Ecto neural progenitor cell (in vitro differentiated cells): Measurements from ENCODE around the gene PPFIA2.

Experiments used
- DNase-seq: peaks from one replicate; pipeline ENCODE4 v3.0.0-alpha.2; 2018; ENCODE audit warnings: low spot score

The PPFIA2 gene

DNA sequence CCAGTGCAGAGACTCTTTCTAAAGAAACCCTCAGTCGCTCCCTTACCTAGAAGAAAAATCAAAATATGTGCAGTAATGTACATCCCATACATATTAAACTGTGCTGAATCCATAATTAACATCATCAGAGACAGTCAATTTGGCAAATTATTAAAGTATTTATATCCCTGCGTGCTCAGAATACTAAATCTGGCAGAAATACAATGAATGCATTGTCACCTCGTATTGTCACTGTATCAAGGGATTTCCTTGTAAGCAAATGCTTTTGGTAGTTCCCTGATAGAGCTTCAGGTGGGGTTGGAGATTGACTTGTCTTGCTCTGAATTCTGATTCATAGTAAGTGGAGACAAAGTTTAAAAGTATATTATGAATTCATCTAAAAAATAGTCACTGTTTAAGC is 319.1 kb downstream of the PPFIA2 start:
- no peak for DNase-seq

DNA sequence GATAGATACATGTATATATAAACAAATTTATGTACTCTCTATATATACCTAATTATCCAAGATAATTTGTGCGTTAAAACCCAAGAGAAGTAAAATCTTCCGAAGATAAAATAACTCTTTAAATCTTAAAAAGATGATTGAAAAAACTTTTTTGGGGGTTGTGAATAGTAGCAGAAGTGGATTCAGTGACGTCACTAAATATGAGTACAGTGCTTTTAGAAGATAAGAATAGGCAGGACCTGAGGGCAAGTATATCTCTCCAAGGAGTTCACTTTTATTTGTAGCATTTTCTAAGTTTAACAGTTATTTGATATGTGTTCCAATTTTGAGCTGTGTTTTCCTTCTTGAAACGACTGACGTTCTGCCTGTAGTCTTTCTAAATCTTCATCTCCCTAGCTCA is 319.8 kb downstream of the PPFIA2 start:
- DNase-seq: no peak

DNA sequence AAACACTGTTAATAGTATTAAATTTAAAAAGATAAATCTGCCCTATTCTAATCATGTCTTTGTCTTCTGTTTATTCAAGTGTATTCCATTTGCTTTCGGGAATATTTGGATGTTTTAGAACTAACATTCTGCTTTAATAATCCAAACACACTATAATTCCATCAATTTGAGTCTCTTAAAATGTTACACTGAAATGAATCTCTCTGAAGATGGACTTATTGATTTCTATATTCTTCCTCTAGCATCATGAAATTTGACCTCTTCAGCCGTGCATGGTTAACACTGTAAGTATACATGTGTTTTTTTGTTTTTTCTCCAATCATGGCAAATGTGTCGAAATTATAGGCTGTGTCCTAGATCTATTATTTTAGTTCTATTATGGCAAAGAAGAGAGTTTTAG is 342.1 kb downstream of the PPFIA2 start:
- DNase-seq: no peak

DNA sequence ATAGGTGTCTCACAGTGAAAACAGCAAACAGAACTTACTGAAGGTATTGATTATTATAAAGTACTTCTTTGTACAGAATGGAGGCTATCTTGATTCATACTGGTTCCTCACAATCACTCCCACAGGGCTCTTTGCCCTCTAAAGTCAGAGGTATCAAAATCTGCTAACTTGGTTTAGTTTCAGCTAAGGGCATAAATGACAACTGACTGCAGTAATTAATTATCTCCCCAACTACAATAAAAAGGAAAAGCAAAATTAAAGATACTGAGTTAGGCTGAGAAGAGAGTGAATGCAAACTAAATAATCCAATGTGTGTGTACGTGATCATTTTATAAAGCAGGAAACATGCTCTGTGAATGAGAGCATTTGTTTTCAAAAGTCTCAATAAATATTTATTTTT is 342.6 kb downstream of the PPFIA2 start:
- no peak for DNase-seq

DNA sequence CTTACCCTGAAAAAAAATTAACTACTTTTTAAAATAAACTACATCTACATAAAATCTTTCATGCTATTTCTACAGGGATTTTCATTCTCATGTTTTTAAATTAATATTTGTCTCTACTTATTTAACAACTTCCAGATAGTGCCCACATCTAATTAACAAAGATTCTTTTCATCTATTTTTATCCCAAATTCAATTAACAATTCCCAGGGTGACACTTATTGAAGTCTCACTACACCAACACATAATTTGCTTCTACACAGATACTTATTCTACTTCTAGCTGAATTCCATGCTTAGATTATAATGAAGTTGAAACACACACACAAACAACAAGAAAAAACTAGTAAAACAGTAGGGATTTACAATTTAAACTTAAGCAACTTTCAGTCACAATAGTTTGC is 344.7 kb downstream of the PPFIA2 start:
- DNase-seq: no peak

DNA sequence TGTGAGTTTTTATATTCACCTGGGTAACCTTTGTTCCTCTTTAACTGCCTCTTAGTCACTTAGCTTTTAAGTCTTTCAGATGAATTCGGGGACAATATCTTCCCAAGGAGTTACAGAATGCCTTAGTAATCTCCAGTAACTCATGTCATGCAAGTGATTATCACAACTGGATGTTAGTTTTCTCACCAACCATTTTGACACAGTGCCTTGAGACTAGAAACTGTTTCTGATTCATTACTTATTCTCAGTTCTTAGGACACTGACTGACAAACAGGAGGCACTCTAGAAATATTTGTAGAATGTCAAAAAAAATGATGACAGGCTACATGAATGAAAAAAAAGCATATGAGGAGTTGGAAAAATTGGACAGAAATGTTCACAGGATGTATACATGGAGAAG is 346.2 kb downstream of the PPFIA2 start:
- DNase-seq: no peak

DNA sequence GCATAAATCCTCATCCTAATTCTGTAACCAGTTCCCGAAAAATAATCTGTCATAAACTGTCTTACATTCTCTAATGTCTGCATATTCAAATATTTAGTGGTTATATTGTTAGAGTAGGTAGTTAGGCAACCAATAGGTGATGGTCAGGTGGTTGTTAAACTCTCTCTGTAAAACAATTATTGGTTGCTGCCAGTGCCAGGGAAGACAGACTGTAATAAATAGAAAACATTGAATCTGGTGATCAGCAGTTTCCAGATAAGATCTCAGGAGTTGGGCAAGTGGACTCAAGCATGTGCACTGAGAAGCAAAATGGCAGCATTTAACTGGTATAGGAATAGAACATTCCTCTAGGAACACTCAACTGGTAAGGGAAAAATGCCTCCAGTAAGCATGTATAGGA is 355.8 kb downstream of the PPFIA2 start:
- DNase-seq: no peak

DNA sequence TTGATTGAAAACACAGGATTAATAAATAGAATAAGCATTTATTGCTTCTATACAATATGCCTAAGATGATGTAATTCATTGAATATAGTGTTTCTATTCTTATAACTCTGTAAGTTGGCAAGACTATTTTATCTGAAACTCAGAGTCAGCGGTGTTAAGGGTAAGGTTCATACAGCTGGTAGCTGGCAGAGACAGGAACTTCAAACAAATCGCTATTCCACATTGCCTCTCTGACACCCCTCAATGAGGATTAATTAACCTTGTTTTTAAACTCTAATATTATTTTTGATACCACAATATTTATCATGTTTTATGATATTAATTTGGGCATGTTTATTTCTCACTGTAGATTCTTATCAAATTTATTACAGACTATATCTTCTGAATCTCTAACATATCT is 357.9 kb downstream of the PPFIA2 start:
- DNase-seq: no peak

DNA sequence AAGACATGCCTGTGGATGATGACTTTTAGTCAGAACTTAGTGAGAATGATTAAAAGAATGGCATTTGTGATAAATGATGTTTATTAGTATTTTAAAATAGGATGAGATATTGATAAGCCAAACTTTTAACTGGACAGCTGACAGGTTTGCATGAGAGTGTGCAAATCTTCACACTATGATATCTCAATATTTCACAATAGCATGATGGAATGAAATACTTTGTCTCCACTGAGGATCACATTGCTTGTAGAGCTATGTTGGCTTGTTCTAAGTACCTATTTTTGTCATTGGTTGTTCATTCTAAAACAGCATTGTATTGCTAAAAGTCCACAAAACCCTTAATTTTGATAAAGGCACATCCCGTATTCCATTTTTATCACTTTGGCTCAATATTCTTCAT is 359.1 kb downstream of the PPFIA2 start:
- no peak for DNase-seq

DNA sequence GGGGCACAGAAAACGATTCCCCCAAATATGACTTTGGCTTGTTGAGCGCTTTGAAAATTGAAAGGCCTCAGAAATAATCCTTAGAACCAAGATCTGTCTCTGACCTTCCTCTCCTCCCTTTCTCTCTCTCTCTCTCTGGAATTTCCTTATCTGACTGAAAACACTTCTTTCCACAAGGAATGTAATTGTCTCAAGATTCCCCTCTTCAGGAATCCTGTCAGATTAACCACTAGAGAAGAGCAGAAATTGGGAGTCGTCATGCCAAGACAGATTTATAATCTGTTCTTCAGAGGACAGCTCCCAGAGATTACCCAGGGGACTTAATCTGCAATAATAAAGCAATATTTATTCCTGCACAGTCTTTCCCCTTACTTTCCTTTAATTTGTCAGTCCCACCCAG is 363.7 kb downstream of the PPFIA2 start:
- no peak for DNase-seq

DNA sequence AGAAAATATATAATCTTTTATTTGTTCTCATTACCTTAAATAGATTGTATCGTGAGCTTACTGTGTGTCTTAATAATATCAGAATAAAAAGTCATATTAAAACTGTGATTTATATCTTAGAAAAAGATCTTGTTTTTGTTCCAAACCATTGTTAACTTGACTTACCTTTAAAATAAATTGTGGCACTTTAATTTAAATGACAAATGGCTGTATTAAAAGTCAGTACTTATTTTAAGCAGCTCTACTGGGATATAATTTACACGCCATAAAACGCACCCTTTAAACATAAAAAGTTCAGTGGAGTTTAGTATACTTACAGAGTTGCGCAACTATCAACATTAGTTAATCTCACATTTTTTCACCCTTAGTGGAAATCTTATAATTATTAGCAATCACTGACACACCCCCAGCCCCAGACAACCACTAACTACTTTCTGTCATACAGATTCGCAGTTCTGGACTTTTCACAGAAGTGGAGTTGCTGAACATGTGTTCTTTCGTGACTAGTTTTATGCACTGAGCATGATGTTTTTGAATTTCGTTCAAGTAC is 369.5 kb downstream of the PPFIA2 start:
- no peak for DNase-seq

DNA sequence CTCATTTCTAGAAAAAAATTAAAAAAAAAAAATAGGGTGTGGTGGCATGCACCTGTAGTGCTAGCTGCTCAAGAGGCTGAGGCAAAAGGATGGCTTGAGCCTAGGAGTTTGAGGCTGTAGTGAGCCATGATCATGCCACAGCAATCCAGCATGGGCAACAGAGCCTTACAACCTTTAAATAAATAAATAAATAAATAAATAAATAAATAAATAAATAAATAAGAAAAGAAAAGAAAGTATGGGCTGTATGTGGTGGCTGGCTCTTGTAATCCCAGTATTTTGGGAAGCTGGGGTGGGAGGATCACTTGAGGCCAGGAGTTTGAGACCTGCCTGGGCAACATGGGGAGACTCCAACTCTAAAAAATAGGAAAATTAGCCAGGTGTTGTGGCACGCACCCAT is 373.0 kb downstream of the PPFIA2 start:
- DNase-seq: no peak

DNA sequence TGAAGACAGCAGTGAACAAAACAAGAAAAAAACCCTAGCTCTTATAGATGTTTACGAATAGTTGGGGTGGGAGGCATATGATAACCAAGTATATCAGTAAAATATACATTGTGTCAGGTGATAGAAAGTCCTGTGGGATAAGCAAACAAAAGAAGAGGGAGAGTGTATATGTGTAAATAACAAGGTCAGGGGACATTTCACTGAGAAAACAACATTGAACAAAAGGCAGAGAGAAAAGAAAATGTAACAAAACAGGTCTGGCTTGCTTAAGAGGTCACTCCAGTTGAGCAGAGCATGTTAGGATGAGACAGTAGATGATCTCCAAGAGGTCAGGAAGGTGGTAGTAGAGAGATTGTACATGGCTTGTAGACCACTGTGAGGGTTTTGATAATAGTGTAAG is 377.2 kb downstream of the PPFIA2 start:
- DNase-seq: no peak

DNA sequence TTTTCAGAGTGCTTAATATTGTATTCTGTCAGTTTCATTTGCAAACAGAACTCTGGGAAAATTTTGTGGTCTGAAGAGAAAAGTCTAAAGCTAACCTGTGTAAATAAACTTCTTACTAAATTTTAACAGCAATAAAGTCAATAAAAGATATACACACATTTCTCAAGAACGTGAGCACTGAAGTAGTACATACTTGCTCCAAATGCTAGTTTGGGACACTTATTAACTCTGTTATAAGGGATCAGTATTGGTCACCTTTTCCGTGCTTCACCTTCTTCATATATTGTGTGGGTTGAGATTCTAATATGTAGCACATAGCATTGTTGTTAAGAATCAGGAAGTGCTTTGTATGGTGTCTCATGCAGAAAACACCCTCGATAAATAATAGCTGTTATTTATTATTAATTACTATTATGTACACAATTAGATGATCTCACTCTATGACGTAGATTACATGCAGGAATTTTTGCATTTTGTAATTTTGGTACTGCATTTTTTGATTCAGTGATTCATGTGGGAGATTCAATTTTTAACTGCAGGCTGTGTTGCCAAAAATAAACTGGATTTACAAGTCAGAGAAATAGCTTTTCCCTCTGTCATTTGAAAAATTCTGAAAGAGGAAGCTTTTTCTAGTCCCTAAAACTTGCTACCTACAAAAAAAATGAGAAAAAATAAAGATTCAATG is 380.4 kb downstream of the PPFIA2 start:
- DNase-seq: no peak

DNA sequence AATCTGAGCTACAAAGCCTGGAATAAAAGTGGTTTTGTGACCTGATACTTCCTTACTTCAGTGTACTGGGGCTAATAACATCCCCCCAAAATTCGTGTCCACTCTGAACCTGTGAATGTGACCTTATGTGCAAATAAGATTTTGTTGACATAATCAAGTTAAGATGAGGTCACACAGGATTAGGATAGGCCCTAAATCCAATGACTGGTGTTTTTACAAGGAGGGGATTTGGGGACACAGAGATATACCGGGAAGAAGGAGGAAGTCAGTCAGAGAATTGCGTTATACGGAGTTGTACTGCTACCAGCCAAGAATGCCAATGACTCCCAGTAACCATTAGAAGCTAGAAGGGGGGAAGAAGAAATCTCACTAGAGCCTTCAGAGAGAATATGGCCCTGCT is 381.4 kb downstream of the PPFIA2 start:
- no peak for DNase-seq

DNA sequence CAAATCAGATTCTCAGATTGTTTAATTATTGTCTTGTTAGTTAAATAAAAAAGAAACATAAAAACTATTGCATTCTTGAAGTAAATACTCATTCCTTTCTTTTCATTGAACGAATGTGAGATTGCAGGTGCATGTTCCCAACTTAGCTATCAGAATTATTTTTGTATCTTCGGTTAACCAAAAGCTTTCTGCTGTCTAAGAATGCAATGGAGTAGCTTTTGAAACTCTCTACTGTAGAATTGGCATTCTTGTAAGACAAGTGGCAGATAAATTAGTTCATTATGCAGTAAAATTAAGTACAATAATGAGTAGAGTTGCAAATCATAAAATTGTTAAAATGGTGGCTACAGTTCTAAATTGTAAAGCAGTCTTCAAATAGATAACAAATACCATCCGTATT is 383.2 kb downstream of the PPFIA2 start:
- no peak for DNase-seq

DNA sequence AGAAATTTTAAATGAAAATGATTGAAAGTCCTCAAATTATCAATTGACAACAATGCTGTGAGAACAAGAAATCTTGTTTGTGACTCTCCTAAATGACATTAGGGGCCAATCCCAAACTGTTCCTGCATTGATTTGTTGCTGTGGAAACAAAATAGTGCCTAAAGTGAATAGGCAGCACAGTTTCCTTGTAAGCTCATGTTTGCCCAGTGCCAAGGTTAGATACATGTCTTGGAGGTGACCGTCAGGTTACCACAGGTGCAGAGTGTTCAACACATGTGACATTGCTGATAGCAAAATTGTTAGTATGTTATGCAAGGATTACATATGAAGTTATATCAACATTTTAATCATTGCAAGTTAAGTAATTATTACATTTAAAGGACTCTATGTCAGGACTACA is 388.7 kb downstream of the PPFIA2 start:
- no peak for DNase-seq

DNA sequence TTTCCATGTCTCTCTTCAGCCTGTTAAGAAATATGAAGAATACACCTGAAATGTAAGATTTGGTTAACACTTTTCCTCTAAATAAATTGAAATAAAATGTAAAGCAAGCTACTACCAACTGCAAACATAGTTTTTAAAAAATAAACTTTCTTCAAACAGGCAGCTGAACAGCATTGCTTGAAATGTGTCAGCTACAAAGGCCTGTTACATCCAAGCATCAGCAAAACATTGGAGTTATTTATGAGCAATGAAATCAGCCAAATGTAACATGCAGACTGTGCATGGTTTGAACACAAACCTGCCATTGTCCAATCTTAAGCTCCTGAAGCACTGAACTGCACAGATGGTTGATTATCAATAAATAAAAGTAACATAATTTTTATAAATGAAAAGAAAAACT is 390.0 kb downstream of the PPFIA2 start:
- DNase-seq: no peak

DNA sequence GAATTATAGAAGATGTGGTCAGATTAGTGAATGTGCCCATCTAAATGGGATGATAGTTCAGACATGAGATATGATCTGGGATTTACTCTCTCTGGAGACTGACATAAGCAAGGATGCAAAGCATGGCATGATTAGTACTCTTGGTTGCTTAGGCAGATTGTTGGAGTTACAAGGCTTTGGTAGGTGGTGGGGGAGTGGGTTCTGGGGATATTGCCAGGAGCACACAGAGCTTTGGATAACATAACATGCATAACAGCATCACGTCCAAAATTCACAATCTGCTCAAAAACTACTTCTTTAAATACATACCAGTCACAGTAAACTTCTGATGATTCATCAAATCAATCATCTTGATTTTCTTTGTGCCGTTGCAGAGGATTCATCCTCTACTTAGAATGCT is 393.9 kb downstream of the PPFIA2 start:
- no peak for DNase-seq

DNA sequence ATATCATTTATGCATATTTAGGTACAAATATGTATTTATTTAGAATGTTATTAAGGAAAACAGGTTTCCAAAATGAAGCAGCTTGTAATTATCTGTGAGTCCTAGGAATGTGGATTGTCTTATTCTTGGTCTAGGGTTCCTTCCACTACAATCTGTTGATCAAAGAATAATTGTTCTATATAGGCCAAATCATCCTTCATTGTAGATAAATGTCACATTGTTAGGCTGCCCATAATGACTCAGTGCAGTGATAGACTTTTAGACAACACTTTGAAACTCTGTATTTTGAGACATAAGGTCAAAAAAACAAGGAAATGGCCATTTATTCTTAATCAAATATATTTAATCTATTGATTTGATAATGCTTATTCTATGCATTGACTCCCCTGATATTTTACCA is 398.2 kb downstream of the PPFIA2 start:
- no peak for DNase-seq

DNA sequence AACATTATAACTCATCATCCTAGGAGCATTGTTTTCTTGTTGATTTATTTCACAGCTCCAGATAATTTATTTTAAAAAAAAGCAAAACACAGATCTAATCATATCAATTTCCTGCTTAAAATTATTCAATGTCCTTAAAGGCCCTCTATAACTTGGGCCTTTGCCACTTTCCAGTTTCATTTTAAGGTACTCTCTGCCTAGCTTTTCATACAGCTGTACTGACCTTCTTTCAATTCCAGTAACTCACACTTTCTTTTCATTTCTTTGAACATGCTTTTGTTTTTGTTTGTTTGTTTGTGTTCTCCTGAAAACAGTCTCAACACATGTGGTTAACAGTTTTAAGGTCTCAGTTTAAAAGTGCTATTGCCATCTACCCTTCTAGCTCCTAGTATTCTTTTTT is 399.4 kb downstream of the PPFIA2 start:
- DNase-seq: no peak

DNA sequence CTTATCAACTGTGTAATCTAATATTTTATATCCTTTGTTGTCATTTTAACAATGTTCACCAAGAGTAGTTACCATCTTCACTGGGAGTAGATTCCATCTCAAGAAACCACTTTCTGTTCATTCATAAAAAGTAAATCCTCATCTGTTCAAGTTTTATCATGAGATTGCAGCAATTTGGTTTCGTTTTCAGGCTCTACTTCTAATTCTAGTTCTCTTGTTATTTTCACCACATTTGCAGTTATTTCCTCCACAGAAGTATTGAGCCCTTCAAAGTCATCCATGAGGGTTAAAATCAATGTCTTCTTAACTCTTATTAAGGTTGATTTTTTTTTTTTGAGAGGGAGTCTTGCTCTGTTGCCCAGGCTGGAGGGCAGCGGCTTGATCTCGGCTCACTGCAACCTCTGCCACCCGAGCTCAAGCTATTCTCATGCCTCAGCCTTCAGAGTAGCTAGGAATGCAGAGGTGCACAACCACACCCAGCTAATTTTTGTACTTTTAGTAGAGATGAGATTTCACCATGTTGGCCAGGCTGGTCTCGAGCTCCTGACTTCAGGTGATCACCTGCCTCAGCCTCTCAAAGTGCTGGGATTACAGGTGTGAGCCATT is 404.7 kb downstream of the PPFIA2 start:
- DNase-seq: no peak

DNA sequence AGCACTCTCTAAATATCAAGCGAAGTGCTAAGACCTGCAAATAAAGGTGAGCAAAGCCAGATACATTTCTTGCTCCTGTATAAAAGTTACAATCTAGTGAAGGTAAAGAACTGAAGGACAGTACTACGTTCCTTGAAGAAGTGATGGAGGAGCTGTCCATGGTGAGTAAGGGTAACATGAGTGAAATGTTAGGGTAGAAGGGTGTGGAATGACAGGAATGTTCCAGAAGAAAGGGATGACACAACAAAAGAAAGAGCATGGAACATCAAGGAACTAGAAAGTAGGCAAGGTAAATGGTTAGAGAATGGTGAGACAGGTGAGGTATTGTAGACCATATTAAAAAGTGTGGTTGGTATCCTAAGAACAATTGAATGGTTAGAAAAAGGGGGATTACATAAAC is 408.8 kb downstream of the PPFIA2 start:
- no peak for DNase-seq

DNA sequence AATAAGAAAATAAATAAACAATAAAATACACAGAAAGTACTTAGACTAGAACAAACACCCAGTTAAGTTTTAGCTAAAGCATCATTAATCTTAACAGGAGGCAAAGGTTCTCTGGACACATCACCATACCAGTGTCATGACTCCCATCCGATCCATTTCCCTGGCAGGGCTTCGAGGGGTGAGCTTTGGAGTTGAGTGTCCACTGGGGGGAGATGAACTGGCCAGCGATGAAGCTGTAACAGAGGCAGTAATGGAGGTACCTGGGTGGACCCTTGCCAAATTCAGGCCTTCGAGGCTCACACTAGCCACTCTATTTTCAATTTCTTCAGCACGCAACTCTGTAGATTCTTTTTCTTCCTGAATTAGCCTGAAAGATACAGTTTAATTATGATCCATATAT is 411.7 kb downstream of the PPFIA2 start:
- no peak for DNase-seq
